Measurements from ENCODE around the gene FAM169A.
"Not testable (repeated sequence)": the region's sequence is repeated elsewhere in the genome, so short reads cannot be mapped to it uniquely, and the experiment has no call there.

The FAM169A gene

DNA sequence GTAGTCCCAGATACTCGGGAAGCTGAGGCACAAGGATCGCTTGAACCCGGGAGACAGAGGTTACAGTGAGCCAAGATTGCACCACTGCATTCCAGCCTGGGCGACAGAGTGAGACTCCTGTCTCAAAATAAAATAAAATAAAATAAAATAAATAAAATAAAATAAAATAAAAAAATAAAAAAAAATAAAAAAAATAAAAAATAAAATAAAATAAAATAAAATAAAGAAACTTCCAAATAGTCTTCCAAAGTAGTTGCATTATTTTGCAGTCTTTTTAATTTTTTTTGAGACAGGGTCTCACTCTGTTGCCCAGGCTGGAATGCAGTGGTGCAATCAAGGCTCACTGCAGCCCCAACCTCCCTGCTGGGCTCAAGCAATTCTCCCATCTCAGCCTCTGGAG, 117.4 kb downstream of the FAM169A start:
- not testable (repeated sequence) for DNase-seq (ENCODE audit: low read depth, low spot score); H3K4me3 ChIP-seq (ENCODE audit: low read length)

DNA sequence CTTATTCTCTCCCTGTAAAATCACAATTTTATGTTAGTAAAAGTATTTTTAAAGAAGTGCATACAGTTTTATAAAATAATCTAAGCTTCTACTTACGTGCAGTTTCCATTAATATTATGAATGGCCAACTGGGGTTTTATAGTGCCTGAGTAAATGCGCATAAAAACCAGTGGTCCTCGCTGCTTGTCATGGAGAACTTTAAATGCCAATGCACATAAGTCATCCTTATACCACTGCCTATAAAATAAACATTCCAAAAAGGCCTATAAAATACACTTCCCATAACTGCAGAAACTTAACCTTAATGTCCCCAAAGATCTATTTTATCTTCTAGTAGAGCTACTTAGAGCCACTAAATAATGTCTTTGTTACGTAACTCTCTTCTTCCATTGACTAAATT, 127.8 kb downstream of the FAM169A start:
- no peak for DNase-seq (ENCODE audit: low read depth, low spot score)

DNA sequence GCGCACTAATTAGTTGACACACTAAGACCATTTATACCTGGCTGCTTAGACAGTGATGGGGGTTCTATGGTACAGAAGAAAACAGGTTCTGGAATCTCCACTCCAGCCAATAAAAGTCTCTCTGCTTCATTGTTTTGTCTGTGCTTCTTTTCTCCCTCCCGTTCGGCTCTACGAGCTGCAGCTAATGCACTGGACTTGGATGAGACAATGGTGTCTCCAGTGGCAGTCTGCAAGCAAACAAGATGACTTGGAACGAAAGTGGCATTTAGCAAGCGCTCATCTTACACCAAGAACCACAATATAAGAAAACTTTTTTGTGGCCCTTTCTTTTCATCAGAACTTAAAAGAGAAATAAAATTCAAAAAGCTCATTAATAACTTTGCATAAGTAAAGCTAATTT, 129.4 kb downstream of the FAM169A start:
- no peak for DNase-seq (ENCODE audit: low read depth, low spot score)
- no peak overlapping the region for H3K4me3 ChIP-seq (ENCODE audit: low read length)

More for the DNA sequence above, 127.8 kb downstream of the FAM169A start:
- no peak overlapping the region for H3K4me3 ChIP-seq (ENCODE audit: low read length)
